HG03060 (cell line): ENCODE data around the gene ADAMTS20.
A peak's percentile ranks its signal among the peaks of the same experiment; 100 is the strongest.

Source experiments
- ATAC-seq: cut with Tn5 transposase; IDR thresholded peaks from one replicate; pipeline ENCODE4 v1.9.1; 2021; ENCODE audit warnings: low read depth, moderate number of reproducible peaks; ENCODE audit not compliant: unreplicated experiment

ADAMTS20 gene

GRCh38 chr12:43493261-43493797 lies 58.7 kb downstream of the ADAMTS20 start:
- ATAC-seq: no peak

- no peak for ATAC-seq
These were observed 69.5 kb downstream of the ADAMTS20 start for GRCh38 chr12:43482311-43483085.

- no peak for ATAC-seq
These were observed 71.4 kb downstream of the ADAMTS20 start for GRCh38 chr12:43480591-43480990.

- ATAC-seq: no peak
These were observed 89.3 kb downstream of the ADAMTS20 start for GRCh38 chr12:43462741-43463140.

- no peak for ATAC-seq
These were observed 89.9 kb downstream of the ADAMTS20 start for GRCh38 chr12:43462080-43462479.

GRCh38 chr12:43459285-43459684 lies 92.7 kb downstream of the ADAMTS20 start:
- no peak for ATAC-seq

- no peak for ATAC-seq
These were observed 98.2 kb downstream of the ADAMTS20 start for GRCh38 chr12:43453761-43454160.

- ATAC-seq: no peak
These were observed 107.0 kb downstream of the ADAMTS20 start for GRCh38 chr12:43444940-43445564.

- no peak for ATAC-seq
These were observed 115.4 kb downstream of the ADAMTS20 start for GRCh38 chr12:43436597-43436996.

GRCh38 chr12:43434614-43435013 lies 117.4 kb downstream of the ADAMTS20 start:
- ATAC-seq: no peak

- ATAC-seq: no peak
These were observed 123.9 kb downstream of the ADAMTS20 start for GRCh38 chr12:43428088-43428600.

GRCh38 chr12:43425361-43425760 lies 126.6 kb downstream of the ADAMTS20 start:
- no peak for ATAC-seq

GRCh38 chr12:43416981-43417380 lies 135.0 kb downstream of the ADAMTS20 start:
- ATAC-seq: no peak

- ATAC-seq: peak; percentile 72
These were observed 144.0 kb downstream of the ADAMTS20 start for GRCh38 chr12:43407816-43408645.

- no peak for ATAC-seq
These were observed 145.2 kb downstream of the ADAMTS20 start for GRCh38 chr12:43406801-43407200.

GRCh38 chr12:43402436-43402835 lies 149.6 kb downstream of the ADAMTS20 start:
- no peak for ATAC-seq

- ATAC-seq: no peak
These were observed 150.9 kb downstream of the ADAMTS20 start for GRCh38 chr12:43401096-43401495.

GRCh38 chr12:43396671-43397070 lies 155.3 kb downstream of the ADAMTS20 start:
- ATAC-seq: no peak

- no peak for ATAC-seq
These were observed 159.9 kb downstream of the ADAMTS20 start for GRCh38 chr12:43392116-43392515.

- no peak for ATAC-seq
These were observed 170.1 kb downstream of the ADAMTS20 start for GRCh38 chr12:43381879-43382278.

GRCh38 chr12:43378448-43378847 lies 173.6 kb downstream of the ADAMTS20 start:
- ATAC-seq: no peak
